DOHH2 (cell line): ENCODE data around the gene FAM135A.

ENCODE experiments used
- EZH2phosphoT487 ChIP-seq: fragments of 200-600 bp; sonication (generic); IDR thresholded peaks from 2 replicates; pipeline ENCODE4 v1.6.1; 2017; ENCODE audit warnings: borderline replicate concordance, mild to moderate bottlenecking, antibody characterized with exemption, low read length, moderate library complexity, mixed read lengths
- TF ChIP-seq, protein P1 (sequence below): fragments of 200-600 bp; sonication (generic); IDR thresholded peaks from one replicate; pipeline ENCODE4 v1.5.1; 2014; ENCODE audit warnings: antibody characterized with exemption, mild to moderate bottlenecking, low read depth, low read length; ENCODE audit not compliant: poor library complexity, severe bottlenecking

DNA sequence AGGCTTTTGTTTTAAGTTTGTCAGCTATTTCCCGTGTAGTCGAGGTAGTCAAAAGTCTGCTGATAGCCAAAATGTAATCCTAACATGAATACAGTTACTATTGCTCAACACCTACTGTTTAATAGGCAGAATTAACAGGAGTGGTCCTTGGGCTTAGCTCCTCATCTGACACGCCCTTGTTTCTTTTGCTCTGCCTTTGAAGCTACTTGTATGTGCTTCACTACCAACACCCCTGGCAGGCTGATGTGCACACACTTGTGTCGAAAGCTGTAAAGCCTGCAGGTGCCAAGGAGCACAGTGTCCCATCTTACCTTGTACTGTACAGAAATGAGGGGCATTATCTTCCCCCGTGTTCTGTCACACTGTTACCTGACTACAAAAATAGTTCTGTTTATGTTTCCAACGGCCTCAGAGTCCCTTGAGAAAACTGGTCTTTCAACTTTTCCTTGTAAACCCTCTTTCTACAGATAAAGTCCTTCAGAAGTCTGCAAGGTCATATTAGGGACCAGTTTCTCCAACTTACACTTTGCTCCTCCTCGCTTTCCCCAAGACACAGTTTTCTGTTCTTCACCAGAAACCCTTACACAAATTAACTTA, 162.7 kb downstream of the FAM135A start:
- TF ChIP-seq, protein P1, sequence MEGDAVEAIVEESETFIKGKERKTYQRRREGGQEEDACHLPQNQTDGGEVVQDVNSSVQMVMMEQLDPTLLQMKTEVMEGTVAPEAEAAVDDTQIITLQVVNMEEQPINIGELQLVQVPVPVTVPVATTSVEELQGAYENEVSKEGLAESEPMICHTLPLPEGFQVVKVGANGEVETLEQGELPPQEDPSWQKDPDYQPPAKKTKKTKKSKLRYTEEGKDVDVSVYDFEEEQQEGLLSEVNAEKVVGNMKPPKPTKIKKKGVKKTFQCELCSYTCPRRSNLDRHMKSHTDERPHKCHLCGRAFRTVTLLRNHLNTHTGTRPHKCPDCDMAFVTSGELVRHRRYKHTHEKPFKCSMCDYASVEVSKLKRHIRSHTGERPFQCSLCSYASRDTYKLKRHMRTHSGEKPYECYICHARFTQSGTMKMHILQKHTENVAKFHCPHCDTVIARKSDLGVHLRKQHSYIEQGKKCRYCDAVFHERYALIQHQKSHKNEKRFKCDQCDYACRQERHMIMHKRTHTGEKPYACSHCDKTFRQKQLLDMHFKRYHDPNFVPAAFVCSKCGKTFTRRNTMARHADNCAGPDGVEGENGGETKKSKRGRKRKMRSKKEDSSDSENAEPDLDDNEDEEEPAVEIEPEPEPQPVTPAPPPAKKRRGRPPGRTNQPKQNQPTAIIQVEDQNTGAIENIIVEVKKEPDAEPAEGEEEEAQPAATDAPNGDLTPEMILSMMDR: no peak
- no peak for TF ChIP-seq EZH2phosphoT487
